ENCODE data around the gene RIMS1.
A peak's percentile ranks its signal among the peaks of the same experiment; 100 is the strongest.

Gene RIMS1

DNA sequence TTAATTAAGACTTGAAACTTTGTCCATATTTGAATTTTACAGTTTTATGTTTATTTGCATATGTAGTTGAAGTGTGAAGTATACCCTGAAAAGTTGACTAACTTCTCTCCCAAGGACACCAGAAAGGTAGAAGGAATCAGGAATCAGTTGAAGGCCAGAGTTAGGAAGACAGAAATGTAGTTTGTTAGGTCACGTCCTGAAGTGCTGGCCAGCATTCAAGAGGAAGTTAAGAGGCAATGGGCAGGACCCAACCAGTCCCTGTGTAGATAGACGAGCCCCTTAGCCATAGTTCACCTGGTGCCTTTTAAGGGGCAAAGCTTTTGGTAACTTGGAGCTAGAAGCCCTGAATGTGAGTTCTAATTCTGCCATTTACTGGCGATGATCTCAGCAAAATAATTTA is 485.1 kb downstream of the RIMS1 start:
- no peak for TF ChIP-seq POLR2A (IDR thresholded peaks at IDR 0.05; ENCODE audit: low read depth, low read length)
- TF ChIP-seq POLR2AphosphoS5 (IDR thresholded peaks at IDR 0.05; ENCODE audit: low read depth, low read length): no peak
- no peak for TF ChIP-seq TAF1 (IDR thresholded peaks at IDR 0.05; ENCODE audit: borderline replicate concordance, low read depth, low read length)
- DNase-seq (ENCODE audit: insufficient read length) (no peak), FAIRE-seq (no peak)

DNA sequence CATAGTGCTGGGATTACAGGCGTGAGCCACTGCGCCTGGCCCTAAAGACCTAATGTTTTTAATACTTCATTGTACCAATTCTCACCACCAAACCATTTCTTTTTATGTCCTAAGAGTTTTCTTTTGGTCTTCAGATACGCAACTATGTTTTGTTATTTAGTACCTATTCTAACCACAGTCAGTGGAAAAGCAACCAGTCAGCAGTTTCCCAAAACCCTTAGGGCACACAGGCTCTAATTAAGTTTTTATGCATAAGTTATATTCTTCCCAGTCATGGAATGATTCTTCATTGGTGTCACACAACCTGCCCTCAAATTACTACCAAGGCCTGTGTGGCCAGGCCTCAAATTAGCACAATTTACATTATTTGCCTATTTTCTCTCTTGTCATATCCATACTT is 487.8 kb downstream of the RIMS1 start:
- no peak for DNase-seq (ENCODE audit: insufficient read length)
- FAIRE-seq: no peak
- TF ChIP-seq TAF1 (IDR thresholded peaks at IDR 0.05; ENCODE audit: borderline replicate concordance, low read depth, low read length): no peak
- TF ChIP-seq POLR2A (IDR thresholded peaks at IDR 0.05; ENCODE audit: low read depth, low read length): no peak
- no peak for TF ChIP-seq POLR2AphosphoS5 (IDR thresholded peaks at IDR 0.05; ENCODE audit: low read depth, low read length)

DNA sequence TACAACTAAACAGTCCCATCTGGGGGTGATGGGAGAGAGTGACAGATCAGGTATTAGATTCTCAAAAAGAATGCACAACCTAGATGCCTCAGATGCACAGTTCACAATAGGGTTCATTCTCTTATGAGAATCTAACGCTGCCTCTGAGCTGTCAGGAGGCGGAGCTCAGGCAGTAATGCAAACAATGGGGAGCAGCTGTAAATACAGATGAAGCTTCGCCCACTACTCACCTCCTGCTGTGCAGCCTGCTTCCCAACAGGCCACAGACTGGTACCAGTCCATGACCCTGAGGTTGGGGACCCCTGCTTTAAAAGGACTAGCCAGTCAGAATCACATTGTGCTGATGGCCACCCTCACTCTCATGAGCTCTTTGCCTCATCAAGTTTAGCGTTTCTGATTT is 488.5 kb downstream of the RIMS1 start:
- no peak for DNase-seq (ENCODE audit: insufficient read length)
- no peak for FAIRE-seq
- TF ChIP-seq TAF1 (IDR thresholded peaks at IDR 0.05; ENCODE audit: borderline replicate concordance, low read depth, low read length) (no peak), POLR2A (IDR thresholded peaks at IDR 0.05; ENCODE audit: low read depth, low read length) (no peak), POLR2AphosphoS5 (IDR thresholded peaks at IDR 0.05; ENCODE audit: low read depth, low read length) (no peak)

DNA sequence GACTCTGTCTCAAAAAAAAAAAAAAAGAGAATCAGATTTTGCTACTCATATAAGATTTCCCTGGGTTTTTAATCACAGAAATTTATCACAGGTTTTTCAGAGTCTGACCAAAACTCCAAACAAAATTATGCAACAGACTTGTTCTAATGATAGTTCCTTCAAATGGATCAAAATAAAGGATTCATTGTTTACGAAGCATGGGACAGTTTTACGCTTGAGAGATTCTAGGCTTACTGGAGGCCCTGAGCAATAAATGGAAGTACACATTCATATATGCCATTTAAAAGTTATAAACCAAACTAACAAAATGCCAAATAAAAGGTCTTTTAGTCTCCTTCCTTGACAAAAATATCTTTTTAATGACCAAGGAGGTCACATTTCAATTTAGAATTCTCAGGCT is 490.4 kb downstream of the RIMS1 start:
- DNase-seq (ENCODE audit: insufficient read length): no peak
- no peak for TF ChIP-seq TAF1 (IDR thresholded peaks at IDR 0.05; ENCODE audit: borderline replicate concordance, low read depth, low read length)
- no peak for TF ChIP-seq POLR2AphosphoS5 (IDR thresholded peaks at IDR 0.05; ENCODE audit: low read depth, low read length)
- no peak for TF ChIP-seq POLR2A (IDR thresholded peaks at IDR 0.05; ENCODE audit: low read depth, low read length)
- no peak for FAIRE-seq

DNA sequence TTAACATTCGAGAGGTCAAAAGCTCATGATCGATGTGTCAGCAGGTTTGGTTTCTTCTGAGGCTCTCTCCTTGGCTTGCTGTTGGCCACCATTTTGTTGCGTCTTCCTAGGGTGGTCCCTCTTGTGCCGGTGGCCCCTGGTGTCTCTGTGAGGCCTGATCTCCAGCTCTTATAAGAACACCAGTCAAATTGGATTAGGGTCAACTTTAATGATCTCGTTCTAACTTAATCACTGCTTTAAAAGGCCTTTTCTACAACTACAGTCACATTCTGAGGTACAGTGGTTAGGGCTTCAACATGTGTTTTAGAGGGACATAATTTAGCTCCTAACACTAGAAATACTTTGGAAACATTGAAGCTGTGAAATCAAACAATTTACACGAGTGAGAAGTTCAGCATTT is 494.7 kb downstream of the RIMS1 start:
- no peak for FAIRE-seq
- TF ChIP-seq POLR2A (IDR thresholded peaks at IDR 0.05; ENCODE audit: low read depth, low read length): no peak
- TF ChIP-seq POLR2AphosphoS5 (IDR thresholded peaks at IDR 0.05; ENCODE audit: low read depth, low read length): no peak
- no peak for TF ChIP-seq TAF1 (IDR thresholded peaks at IDR 0.05; ENCODE audit: borderline replicate concordance, low read depth, low read length)
- DNase-seq (ENCODE audit: insufficient read length): no peak

DNA sequence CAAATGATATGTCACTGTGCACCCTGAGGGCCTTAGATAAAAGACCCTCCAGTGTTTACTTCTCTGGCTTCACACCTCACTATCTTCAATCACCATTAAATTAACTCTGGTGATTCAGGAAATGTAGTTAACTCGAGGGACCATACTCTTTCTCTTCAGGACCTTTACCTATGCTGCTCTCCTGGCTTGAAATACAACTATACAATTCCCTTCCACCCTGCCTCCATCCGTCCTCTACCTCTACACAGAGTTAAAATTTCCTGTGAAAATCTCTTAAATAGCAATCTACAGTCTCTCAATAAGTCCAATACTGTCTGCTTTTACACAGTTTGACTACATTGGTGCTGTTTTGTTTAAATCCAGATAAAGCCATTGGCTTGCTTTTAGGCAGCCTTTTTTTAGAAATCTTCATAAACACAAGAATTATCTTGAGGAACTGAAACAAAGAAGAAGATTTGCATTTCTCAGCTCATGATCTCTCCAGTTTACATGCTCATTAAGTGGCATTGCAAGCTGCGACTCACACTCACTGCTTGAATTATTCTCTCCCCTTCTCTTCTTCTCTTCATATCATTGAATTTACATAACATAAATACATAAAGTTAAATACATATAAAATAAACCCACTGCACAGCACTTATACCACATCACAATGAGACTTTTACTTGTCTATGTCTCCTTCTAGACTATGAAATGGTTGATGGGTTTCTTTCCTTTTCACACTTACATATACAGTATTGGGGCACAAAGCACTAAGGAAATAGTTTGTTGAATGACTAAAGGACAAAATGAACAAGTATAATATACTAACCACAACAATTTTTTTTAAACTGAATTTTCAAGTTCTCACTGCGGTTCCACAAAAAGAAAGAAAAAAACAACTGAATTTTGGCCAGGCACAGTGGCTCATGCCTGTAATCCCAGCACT is 496.5 kb downstream of the RIMS1 start:
- FAIRE-seq (peak; percentile 77), DNase-seq (ENCODE audit: insufficient read length) (peak; percentile 5)
- TF ChIP-seq TAF1 (IDR thresholded peaks at IDR 0.05; ENCODE audit: borderline replicate concordance, low read depth, low read length): no peak

DNA sequence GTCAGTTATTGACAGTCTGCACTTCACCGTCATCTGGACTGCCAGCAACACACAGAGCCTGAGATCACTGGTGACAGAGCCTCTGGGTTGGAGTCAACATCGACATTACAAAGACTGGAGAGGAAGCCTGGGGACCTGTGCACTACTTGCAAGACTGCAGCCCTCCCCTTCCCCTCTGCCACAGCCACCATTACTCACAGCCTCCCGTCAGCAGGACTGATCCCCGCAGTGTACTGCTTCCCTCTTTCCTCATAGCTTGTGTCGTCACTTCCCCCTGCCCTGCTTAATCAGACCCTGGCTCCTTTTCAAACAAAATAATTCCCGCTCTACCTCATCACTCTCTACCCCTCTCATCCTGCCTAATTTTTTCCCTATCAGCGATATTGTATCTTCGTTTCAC is 500.0 kb downstream of the RIMS1 start:
- TF ChIP-seq POLR2A (IDR thresholded peaks at IDR 0.05; ENCODE audit: low read depth, low read length): no peak
- no peak for TF ChIP-seq POLR2AphosphoS5 (IDR thresholded peaks at IDR 0.05; ENCODE audit: low read depth, low read length)
- TF ChIP-seq TAF1 (IDR thresholded peaks at IDR 0.05; ENCODE audit: borderline replicate concordance, low read depth, low read length): no peak
- FAIRE-seq: no peak

DNA sequence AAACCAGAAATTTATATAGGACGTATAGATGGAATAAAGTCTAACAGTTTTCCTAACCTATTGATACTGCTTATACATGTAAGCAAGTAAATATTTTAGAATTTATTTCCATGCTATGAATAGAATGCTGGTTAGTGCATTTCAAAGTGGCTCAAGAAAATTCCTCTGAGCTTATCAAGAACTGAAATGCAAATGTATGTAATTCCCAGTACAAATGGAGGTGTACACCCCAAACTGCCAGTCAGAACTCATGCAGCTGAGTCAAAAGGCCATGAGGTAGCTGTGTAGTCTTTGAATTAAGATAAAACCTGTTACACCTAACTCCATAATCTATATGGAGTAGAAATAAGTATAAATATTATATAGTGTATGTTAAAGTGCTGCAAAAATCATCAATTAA is 503.3 kb downstream of the RIMS1 start:
- FAIRE-seq (no peak), DNase-seq (ENCODE audit: insufficient read length) (no peak)
- no peak for TF ChIP-seq POLR2AphosphoS5 (IDR thresholded peaks at IDR 0.05; ENCODE audit: low read depth, low read length)

More for the DNA sequence above, 500.0 kb downstream of the RIMS1 start:
- no peak for DNase-seq (ENCODE audit: insufficient read length)

DNA sequence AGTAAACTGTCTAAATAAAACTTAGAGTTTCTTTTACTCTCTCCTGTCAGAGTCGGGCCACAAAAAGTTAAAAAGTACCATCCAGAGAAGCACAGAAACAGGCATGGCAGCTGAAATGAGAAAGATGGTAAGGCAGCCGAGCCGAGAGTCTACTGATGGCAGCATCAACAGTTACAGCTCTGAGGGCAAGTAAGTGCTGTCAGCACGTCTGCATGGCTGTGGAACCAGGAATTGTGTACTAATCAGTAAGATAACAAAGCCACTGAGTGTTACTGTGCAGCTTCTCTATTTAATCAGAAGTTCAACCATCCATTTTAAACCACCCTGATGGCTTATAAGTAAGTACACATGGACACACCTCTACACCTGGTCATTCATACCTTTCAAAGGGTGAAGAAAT is 504.2 kb downstream of the RIMS1 start:
- TF ChIP-seq TAF1 (IDR thresholded peaks at IDR 0.05; ENCODE audit: borderline replicate concordance, low read depth, low read length) (no peak), POLR2AphosphoS5 (IDR thresholded peaks at IDR 0.05; ENCODE audit: low read depth, low read length) (no peak), POLR2A (IDR thresholded peaks at IDR 0.05; ENCODE audit: low read depth, low read length) (no peak)
- no peak for DNase-seq (ENCODE audit: insufficient read length)
- no peak for FAIRE-seq

DNA sequence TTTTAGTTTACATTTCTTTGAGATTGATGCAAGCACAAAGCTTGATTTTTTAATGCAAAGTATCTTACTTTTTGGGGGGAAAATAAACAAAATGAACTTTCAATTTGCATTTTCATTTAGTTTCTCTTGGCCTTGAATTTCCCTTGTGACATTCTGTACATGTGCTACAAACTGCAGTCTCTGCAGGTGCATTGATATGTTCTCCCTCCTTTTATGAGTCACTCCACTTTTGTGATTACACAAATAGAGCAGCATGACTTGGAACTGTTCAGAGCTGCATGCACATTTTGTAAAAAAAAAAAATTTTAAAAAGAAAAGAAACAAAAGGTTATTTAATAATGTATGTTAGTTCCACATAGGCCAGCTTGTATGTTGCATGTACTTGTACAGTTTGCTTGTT is 515.5 kb downstream of the RIMS1 start:
- no peak for DNase-seq (ENCODE audit: insufficient read length)
- no peak for FAIRE-seq
- TF ChIP-seq TAF1 (IDR thresholded peaks at IDR 0.05; ENCODE audit: borderline replicate concordance, low read depth, low read length) (no peak), POLR2AphosphoS5 (IDR thresholded peaks at IDR 0.05; ENCODE audit: low read depth, low read length) (no peak)

DNA sequence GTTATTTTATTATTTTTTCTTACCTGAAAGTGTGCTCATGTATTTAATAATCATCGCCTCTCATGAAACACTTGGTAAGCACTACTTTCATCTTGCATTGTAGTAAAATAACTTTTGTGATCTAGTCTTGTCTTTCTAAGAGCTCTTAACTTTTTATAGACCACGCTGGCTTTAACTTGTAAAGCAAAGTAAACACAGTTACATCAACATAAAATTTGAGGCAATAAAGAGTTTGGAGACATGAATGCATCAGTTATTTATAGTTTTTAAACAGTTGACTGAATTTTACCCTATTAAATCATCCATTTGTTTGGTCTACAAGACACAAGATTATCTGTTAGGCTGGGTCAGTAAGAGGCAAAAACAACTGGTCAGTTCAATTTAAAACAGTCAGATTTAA is 517.1 kb downstream of the RIMS1 start:
- DNase-seq (ENCODE audit: insufficient read length): no peak
- no peak for FAIRE-seq
- TF ChIP-seq TAF1 (IDR thresholded peaks at IDR 0.05; ENCODE audit: borderline replicate concordance, low read depth, low read length): no peak

DNA sequence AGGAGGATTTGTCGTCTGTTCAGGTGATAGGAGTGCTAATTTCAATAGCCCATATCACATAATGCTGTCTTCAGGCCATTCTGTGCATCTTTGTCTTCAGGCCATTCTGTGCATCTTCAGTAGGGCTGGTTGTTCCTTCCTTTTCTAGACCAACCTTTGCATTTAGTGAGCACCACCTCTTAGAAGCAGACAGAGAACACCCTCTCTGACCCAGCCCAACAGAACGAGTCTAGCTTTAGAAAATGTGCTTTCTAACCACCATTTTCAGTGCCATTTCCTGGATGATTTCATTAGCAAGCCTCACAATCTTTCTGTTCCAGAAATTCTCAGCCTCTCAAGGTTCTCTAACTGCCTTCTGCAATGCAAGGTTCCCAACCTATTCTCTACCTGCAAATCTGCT is 520.2 kb downstream of the RIMS1 start:
- DNase-seq (ENCODE audit: insufficient read length) (no peak), FAIRE-seq (no peak)
- no peak for TF ChIP-seq POLR2A (IDR thresholded peaks at IDR 0.05; ENCODE audit: low read depth, low read length)
- no peak for TF ChIP-seq POLR2AphosphoS5 (IDR thresholded peaks at IDR 0.05; ENCODE audit: low read depth, low read length)
- TF ChIP-seq TAF1 (IDR thresholded peaks at IDR 0.05; ENCODE audit: borderline replicate concordance, low read depth, low read length): no peak

DNA sequence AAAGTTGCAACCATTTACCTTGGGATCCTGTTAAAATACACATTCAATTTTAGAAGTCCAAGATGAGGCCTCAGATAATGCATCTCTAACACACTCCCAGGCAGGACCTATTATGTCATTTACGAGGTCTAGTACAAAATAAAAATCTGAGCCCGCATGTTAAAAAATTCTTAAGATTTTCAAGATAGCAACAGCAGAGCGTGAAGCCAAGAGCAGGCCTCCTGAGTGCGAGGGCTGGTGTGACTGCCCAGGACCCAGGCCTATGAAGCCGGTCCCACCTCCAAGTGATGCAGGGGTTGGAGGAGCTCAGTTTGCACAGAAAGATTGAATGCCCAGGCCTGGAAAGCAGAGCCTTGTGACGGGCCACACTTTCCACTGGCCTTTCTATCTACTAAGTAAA is 524.4 kb downstream of the RIMS1 start:
- DNase-seq (ENCODE audit: insufficient read length): no peak
- FAIRE-seq: no peak
- TF ChIP-seq POLR2AphosphoS5 (IDR thresholded peaks at IDR 0.05; ENCODE audit: low read depth, low read length) (no peak), TAF1 (IDR thresholded peaks at IDR 0.05; ENCODE audit: borderline replicate concordance, low read depth, low read length) (no peak), POLR2A (IDR thresholded peaks at IDR 0.05; ENCODE audit: low read depth, low read length) (no peak)
